Bronchial epithelial cell (primary cell): ENCODE data around the gene PCDHB11. TPM values are rescaled to one million over a fixed set of nuclear protein-coding genes. Genes with fewer than 3 reads are reported as not detected.
"Not testable (repeated sequence)": the region's sequence is repeated elsewhere in the genome, so short reads cannot be mapped to it uniquely, and the experiment has no call there.

Source experiments
- DNase-seq: peaks from one replicate; pipeline ENCODE4 v3.0.0-alpha.2; 2010; ENCODE audit warnings: low read depth
- FAIRE-seq: peaks from 2 replicates; lab custom pipeline; 2011; peaks lifted over from hg19 to GRCh38; lab: Jason Lieb, UNC
- H3K27me3 ChIP-seq: 2 replicates; pipeline ENCODE4 v1.5.1; 2011; ENCODE audit warnings: low read length; ENCODE audit not compliant: control insufficient read depth, insufficient read depth
- H3K36me3 ChIP-seq: 2 replicates; pipeline ENCODE4 v1.5.1; 2011; ENCODE audit warnings: low read length; ENCODE audit not compliant: control insufficient read depth, insufficient read depth
- H3K4me3 ChIP-seq: 2 replicates; pipeline ENCODE4 v1.5.1; 2011; ENCODE audit warnings: mild to moderate bottlenecking, low read depth, low read length, control low read depth
- CTCF ChIP-seq: IDR thresholded peaks from 2 replicates; pipeline ENCODE4 v1.5.1; 2011; ENCODE audit warnings: mild to moderate bottlenecking, moderate library complexity, low read length, control low read depth, inconsistent platforms; ENCODE audit not compliant: insufficient read depth, severe bottlenecking
- total RNA-seq: library from RNA; depleted of rRNA; stranded (reverse); fragments of >200 nt; gene quantifications from 2 replicates; pipeline ENCODE4 v1.2.1, GENCODE V29; 2014

PCDHB11 gene
- total RNA-seq, 1 donor from 2014 or later, result under 0.01 TPM

GRCh38 chr5:141196363-141196762 is 3.1 kb upstream of the PCDHB11 start:
- FAIRE-seq, result no peak
- no peak for TF ChIP-seq CTCF
- no peaks in the 10 kb centered on the region for H3K27me3 ChIP-seq
- no peaks in the 10 kb centered on the region for H3K36me3 ChIP-seq
- no peak for DNase-seq
- H3K4me3 ChIP-seq, result no peak overlapping the region

GRCh38 chr5:141201126-141201525 is 1.7 kb downstream of the PCDHB11 start:
- H3K36me3 ChIP-seq, DNase-seq, H3K27me3 ChIP-seq, H3K4me3 ChIP-seq, FAIRE-seq: not testable (repeated sequence)

- not testable (repeated sequence) for FAIRE-seq, H3K36me3 ChIP-seq, DNase-seq, H3K4me3 ChIP-seq, H3K27me3 ChIP-seq
These were observed 2.2 kb downstream of the PCDHB11 start for GRCh38 chr5:141201646-141202045.

GRCh38 chr5:141208478-141208877 is 9.1 kb downstream of the PCDHB11 start, which contains the start of gene PCDHB12:
TSS of gene PCDHB12 (plus strand) at chr5:141208719. CDS start at chr5:141208908, 189 bp downstream.
- DNase-seq (no peak), FAIRE-seq (no peak)
- no peak for TF ChIP-seq CTCF
- Histone ChIP-seq H3K36me3 (no peaks in the 10 kb centered on the region), H3K27me3 (no peaks in the 10 kb centered on the region), H3K4me3 (no peak within 1 kb of the TSS)

GRCh38 chr5:141210281-141210680 is 10.9 kb downstream of the PCDHB11 start:
- DNase-seq, H3K4me3 ChIP-seq, H3K27me3 ChIP-seq, FAIRE-seq, H3K36me3 ChIP-seq: not testable (repeated sequence)

- not testable (repeated sequence) for H3K36me3 ChIP-seq, FAIRE-seq, H3K27me3 ChIP-seq, DNase-seq, H3K4me3 ChIP-seq
These were observed 11.4 kb downstream of the PCDHB11 start for GRCh38 chr5:141210849-141211248.

GRCh38 chr5:141213656-141214339 is 14.4 kb downstream of the PCDHB11 start, which contains the start of gene PCDHB13:
TSS of gene PCDHB13 (plus strand) at chr5:141213919. CDS start at chr5:141214124, 205 bp downstream.
- peak; percentile 4 for DNase-seq
- FAIRE-seq, H3K36me3 ChIP-seq, H3K27me3 ChIP-seq, H3K4me3 ChIP-seq: not testable (repeated sequence)
- peak; percentile 8 for TF ChIP-seq CTCF

GRCh38 chr5:141214583-141214982 is 15.2 kb downstream of the PCDHB11 start:
- DNase-seq, H3K36me3 ChIP-seq, H3K4me3 ChIP-seq, FAIRE-seq, H3K27me3 ChIP-seq: not testable (repeated sequence)

GRCh38 chr5:141215504-141215903 is 16.1 kb downstream of the PCDHB11 start:
- FAIRE-seq, DNase-seq, H3K36me3 ChIP-seq, H3K4me3 ChIP-seq, H3K27me3 ChIP-seq: not testable (repeated sequence)

- not testable (repeated sequence) for H3K27me3 ChIP-seq, FAIRE-seq, DNase-seq, H3K4me3 ChIP-seq, H3K36me3 ChIP-seq
These were observed 16.6 kb downstream of the PCDHB11 start for GRCh38 chr5:141216035-141216434.
